RPMI7951 (cell line): Measurements from ENCODE around the gene GARIN3. TPM values are rescaled to one million over a fixed set of nuclear protein-coding genes. Genes with fewer than 3 reads are reported as not detected.
A peak's percentile ranks its signal among the peaks of the same experiment; 100 is the strongest.
"Not testable (repeated sequence)": the region's sequence is repeated elsewhere in the genome, so short reads cannot be mapped to it uniquely, and the experiment has no call there.

Source experiments
- DNase-seq: peaks from one replicate; pipeline ENCODE4 v3.0.0-alpha.2; 2012; ENCODE audit warnings: low read depth
- total RNA-seq: library from RNA; depleted of rRNA; stranded (reverse); fragments of >200 nt; shearing (Covaris generic); gene quantifications from 2 replicates; pipeline ENCODE4 v1.2.3, GENCODE V29; 2014

Gene GARIN3
- total RNA-seq, 1 experiment from 2014 or later = not detected

DNA sequence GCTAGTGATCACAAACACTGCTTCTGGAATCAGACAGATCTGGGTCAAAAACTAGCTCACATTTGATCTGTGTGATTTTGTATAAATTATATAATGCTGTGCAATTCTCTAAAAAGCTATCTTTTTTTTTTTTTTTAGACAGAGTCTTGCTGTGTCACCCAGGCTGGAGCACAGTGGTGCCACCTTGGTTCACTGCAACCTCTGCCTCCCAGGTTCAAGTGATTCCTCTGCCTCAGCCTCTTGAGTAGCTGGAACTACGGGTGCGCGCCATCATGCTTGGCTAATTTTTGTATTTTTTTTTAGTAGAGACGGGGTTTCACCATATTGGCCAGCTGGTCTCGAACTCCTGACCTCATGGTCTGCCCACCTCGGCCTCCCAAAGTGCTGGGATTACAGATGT is 19.1 kb upstream of the GARIN3 start:
- not testable (repeated sequence) for DNase-seq

DNA sequence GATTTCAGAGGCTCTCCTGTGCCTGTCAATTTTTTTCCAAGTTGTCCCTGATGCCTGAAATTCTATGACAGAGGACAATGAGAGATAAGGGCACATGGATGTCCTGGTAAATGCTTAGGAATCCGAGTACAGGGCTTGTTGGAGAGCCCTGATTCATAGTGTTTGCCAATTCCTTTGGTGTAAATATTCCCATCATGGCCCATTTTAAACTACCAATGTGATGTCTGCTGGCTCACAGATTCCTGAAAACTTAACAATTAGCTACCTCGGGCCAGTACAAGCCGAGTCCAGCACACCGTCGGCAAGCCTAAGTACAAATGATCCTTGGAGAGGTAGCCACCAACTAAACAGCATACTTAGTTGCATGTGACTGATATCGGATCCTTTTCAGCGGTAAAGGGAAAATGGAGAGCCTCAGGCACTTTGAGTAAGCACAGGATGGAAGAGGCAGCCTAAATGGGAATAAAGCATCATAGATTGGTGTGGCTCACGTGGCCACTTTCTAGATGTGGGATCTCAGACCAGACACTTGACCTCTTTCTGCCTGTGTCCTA is 18.1 kb upstream of the GARIN3 start:
- peak; percentile 6 for DNase-seq

DNA sequence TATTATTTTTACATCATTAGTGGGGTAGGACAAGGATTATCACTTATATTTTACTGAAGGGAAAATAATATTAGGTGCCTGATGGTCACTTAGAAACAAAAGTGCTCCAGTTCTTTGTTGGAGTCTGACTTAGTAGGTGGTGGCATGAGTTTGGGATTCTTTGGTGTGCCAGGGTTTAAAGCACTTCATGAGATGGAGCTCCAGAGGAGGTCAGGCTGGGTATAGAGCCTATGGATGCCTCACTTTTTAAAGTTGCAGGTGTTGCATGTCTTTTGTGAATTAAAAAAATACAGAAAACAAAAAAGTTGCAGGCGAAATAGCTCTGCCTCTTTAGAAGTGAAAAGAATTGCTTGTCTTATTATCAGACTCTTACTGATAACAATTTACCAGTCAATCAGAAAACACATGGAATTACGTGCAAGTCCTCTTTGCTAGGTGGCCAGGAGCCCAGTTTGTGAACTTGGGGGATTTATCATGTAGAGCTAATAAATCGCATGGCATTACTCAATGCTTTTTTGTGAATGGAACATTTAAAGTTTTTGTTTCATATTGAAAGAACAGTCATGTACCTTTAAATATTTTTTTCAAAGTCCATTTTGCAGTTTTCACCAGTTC is 16.2 kb upstream of the GARIN3 start:
- DNase-seq = no peak

DNA sequence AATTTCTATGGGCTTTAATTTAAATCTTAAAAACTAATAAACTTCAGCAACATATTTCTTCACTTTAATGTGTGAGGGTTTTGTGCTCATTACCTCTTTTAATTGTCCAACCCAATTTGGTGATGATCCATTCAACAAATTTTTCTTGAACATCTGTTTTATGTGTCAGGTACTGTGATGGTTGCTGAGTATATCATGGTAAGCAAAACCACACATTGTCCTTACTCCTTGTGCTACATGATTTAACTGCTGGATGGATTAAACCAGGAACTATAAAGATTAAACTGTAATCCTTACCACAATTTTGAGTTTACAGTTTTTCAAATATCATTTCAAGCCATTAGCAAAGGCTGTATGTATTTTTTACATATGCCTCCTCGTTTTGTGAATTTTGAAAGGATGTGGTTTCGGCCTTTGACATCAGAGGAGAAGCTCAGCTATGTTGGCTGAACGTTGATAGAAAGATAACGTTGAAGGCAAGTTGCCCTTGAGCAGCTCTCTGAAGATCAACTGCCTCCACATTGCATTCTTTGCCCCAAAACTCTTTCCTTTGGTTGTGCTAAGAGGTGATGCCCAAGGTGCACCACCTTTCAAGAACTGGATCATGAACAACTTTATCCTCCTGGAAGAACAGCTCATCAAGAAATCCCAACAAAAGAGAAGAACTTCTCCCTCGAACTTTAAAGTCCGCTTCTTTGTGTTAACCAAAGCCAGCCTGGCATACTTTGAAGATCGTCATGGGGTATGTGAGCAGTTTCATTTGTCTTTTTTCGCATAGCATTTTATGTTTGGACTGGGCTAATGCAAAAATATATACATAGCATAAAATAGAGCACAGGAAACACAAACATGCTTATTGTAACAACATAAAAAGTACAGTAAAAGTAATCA is 14.6 kb upstream of the GARIN3 start, which contains the start of gene ITK:
Gene ITK, plus strand, starts transcription at position 467 of the 891 bp plus-strand sequence. Its CDS starts 138 bp downstream, at position 605.
- DNase-seq = no peak

DNA sequence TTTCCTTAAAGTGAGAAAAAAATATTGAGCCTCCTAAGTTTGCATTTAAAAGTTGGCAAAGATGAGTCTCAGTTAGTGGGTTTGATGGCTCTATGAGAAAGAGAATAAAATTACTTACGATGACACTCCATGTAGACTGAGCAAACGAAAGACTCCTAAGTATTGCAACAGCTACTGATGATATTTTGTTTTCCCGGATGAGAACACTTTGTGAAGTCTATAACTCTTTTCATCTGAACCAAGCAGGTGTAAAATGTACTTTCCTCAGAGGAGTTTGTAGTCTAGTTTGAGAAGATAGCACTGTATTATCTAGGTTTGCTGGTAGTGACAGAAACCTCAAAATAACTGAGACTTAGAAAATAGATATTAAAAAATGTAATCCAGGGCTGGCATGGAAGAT is 12.9 kb upstream of the GARIN3 start:
- no peak for DNase-seq

DNA sequence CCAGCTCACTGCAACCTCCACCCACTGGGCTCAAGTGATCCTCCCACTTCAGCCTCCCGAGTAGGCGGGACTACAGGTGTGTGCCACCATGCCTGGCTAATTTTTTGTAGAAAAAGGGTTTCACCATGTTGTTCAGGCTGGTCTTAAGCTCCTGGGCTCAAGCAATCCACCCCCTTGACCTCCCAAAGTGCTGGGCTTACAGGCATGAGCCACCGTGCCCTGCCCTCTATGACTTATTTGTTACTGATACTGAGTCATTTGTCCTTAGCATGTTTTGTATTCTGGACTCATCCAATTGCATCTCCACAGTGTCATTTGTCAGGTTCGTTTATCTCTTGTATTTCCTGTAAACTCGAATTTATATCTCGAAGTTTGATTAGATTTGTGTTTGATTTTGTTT is 11.9 kb upstream of the GARIN3 start:
- DNase-seq = no peak

DNA sequence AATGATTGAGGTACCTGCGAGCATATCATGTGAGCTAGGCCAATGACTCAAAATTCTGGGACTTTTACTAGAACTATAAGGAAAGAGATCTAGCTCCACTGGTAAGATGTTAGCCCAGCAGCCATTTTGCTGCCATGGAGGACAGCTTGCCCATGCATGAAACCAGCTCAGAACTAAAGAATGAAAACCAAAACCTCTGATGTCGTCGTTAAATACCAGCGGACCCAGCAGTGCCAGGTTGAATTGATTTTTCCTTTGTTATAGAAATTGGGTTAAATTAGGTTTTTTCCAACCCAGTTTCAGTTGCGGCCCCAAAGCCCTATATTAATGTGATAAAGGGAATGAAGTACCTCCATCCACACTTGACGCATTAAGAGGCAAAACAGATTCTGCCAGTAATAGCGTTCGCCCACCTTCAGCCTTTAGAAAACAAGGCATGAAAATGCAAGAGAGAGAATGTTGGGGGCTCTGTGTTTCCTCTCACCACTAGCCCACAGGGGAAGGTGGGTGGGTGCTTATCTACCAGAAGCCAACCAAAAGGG is 9.1 kb upstream of the GARIN3 start:
- DNase-seq = no peak

DNA sequence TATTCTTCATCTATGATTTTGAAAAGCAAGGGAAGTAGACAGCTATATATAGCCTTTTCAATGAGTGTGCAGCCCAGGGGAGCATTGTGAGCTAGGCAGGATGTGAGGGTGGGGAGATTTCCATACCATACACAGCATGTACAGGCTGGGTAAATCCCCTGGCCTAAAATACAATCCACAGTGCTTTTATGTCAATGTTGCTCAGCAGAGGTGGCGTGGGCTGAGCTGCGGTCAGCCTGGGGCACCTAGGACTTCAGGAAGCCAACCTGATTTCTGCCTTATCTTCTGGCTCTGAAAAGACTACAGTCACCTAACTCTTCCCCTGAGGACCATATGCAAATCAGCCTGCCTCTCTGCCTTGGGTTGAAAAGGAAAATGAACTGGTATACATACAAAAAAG is 6.3 kb upstream of the GARIN3 start:
- no peak for DNase-seq

DNA sequence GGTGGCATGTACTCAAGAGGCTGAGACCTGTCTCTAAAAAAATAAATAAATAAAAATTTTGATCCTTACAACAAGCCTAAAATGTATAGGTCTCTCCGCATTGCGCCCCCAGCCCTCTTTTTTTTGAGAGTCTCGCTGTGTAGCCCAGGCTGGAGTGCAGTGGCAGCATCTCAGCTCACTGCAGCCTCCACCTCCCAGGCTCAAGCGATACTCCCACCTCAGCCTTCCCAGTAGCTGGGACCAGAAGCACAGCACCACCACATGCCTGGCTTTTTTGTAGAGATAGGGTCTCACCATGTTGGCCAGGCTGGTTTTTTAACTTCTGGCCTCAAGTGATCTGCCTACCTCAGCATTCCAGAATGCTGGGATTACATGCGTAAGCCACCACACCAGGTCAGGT is 2.2 kb upstream of the GARIN3 start:
- DNase-seq = no peak

DNA sequence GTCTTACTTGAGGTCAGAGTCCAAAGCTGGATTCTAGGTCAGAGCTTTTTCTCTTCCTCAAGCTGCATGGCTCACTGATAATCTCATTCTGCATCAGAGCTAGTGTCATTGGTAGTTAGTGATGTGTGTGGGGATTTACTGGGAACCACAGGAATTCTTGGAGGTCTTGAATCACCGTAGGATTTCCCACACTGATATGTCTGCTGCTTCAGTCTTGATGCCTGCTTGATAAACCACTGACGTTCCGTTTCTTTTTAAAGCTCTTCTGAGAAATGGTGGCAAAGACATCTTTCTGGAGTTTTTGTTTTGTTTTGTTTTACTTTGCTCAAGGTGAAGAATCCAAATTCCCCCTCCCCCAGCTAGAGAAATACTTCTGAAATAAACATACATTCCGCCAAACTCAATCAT is 1.2 kb upstream of the GARIN3 start:
- DNase-seq = peak; percentile 42

DNA sequence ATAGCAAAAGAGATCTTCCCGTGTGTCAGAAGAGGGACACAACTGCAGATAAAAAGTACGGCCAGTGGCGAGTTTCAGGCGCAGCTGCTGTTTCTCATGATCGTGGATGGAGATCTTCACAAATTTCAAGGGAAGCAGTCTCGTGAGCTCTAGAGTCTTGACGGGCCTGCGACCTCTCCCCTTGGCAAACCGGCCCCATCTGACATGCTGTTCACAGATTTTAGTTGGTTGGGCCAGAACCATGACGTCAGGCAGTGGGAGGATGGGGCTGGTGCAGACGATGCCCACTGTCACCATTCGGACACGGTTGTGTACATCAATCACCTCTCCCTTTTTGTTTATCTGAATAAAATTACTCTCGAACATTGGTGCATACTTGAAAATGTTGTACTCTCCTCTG is 396 bp downstream of the GARIN3 start:
- no peak for DNase-seq

DNA sequence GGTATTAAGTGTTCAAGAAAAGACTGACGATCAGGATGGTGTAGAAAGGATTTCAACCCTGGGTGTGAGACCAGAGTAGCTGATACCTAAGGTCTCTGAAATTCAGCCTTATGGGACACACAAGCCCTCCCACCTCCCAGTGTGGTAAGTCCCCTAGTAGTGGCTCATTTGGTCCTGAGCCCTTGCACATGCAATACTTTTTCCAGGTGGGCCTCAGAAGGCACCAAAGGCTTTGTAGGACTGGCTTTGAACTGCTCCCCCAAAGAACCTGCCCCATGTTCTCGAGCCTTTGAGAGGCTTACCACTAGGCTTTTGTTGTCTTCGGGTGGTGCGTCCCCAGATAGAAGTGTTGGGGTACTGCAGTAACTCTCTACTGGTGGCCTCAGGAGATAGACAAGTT is 803 bp downstream of the GARIN3 start:
- DNase-seq = no peak

DNA sequence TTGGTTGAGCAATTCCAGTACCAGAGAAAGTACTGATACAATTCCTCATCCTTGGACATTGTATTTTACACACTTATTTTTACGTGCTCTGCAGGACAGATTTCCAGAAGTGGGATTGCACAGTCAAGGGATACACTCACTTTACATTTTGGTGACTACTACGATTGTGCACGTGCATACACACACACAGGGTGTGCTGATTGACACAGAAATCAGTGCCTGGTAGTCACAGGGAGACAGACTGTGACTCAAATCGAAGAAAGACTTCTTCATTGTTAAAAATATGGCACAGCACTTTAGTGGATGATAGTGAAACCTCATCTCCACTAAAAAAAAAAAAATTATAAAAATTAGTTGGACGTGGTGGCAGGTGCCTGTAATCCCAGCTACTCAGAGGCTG is 1.5 kb downstream of the GARIN3 start:
- no peak for DNase-seq

DNA sequence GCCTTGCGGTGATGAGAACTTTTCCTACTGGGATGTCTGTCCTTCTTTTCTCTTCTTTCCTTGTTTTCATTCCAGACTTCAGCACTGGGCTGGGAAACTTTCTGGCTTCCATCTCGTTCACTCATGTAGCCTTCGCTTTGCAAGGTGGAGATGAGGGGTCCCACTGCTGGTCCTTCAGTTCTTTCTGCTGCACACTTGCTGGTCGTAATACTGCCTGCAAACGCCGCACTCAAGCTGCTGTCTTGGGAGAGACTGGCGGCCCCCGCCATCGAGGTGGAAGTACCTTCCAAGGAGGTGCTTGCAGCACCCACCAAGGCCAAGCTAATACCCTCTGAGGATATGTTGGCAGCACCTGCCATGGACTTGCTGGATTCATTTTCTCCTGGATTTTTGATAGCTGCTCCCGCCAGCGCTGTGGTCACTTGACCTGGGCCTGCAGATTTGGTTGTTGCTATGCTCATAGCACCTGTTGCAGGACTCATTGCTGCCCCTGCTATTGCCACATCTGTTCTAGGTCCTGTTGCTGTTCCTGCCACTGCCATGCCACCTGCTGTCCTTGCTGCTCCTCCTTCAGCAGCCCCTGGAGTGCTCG is 3.0 kb downstream of the GARIN3 start:
- no peak for DNase-seq

DNA sequence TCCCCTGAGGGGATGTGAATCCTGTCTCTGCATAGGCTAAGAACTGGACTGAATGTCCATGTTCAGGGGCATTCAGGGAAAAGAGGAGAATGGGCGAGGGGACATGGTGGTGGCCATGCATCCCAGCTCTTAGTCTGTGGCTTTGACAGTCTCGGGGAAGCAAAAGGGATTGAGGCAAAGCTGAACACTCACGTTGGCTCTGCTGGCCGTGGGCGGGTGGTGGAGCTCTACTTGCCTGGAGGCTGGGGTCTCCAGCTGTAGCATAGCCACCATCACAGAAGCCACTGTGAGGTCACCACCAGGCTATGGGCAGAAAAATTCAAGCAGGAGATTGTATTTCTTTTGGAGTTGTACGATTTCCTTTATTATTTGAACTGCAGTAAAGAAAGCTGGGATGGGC is 4.1 kb downstream of the GARIN3 start:
- DNase-seq = no peak

DNA sequence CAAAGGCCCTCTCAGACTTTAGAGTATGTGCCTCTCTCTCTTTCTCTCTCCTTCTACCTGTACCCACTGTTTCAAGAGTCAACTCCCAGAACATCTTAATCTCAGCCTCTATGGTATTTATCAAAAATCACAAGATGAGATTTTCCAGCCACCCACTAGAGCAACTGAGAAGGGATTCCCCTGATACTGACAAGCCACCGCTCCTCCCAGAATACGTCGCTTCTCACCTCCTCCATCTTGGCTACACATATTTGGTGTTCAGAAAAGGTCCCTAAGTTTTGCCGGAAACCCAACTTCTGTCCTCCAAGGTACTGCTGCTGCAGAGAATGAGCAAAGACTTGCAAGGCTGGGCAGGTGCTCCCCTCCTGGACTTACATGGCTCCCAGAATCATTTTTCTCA is 6.1 kb downstream of the GARIN3 start:
- DNase-seq = no peak

DNA sequence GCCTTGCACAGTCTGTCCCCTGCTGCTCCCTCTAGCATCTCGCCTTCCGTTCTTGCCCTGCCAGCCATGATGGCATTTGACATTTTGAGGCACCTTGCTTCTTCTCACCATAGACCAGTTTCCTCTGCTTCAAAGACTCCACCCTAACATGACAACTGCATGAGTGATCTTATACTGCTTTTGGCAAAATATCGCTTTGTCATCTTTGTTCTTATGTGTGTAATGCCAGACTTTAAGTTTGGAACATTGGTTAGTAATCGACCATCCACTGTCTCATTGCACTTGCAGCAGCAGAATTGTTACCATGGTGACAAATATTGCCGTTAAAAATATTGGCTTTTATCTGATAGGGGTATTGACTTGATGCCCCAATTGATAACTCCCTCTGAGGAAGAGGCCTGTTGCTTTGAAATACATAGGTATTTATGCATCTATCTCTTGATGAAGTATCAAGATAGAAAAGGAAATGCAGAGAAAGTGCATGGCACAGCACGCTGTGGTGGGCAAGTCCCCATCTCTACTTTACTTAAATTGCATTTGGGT is 6.8 kb downstream of the GARIN3 start:
- no peak for DNase-seq

DNA sequence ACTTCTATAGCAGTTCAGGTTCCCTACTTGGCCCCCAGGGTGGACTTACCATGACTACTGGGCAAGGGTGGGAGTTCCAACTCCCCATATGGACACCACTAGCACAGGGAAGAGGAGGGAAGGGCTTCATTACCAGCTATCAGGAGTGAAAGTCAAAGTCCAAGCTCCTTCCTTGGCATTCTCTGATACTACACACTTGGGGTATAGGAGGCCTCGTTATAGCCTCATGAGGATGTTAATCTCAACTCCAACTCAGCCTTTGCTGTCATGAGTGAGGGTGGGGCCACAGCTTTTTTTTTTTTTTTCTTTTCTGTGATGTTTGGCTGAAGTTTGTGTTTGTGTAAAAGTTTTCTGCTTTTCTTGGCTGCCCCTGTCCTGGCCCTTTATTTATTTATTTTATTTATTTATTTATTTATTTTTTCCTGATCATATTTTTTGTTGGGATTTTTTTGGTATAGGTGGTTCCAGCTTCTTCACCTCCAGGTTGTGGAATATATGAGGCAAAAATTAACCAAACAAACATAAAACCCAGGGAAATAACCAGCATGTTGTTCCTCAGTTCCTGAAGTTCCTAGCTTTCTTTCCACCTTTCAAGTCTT is 8.7 kb downstream of the GARIN3 start:
- no peak for DNase-seq

DNA sequence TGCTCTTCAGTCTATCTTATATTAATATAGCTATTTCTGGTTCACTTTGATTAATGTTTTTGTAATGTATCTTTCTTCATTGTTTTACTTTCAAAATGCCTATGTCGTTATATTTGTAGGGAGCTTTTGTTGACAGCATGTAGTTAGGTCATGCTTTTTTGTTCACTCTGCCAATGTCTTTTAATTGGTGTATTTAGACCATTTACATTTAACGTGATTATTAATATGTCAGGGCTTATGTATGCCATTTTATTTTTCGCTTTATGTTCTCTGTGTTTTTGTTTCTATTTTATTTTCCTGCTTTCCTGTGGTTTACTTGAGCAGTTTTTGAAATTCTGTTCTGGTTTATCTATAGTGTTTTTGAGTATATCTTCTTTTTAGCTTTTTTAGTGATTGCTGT is 10.8 kb downstream of the GARIN3 start:
- DNase-seq = no peak

DNA sequence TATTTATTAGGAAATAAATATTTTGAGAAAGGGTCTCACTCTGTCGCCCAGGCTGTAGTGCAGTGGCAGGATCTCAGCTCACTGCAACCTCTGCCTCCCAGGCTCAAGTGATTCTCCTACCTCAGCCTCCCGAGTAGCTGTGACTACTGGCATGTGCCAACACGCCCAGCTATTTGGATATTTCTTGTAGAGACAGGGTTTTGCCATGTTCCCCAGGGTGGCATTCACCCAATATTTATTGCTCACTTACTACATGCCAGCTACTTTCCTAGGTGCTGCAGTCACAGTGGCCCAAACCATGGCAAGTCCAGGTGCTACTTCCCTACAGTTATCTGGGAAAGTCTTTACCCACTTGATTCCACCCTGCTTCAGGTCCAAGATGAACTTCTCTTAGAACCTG is 15.1 kb downstream of the GARIN3 start:
- no peak for DNase-seq

DNA sequence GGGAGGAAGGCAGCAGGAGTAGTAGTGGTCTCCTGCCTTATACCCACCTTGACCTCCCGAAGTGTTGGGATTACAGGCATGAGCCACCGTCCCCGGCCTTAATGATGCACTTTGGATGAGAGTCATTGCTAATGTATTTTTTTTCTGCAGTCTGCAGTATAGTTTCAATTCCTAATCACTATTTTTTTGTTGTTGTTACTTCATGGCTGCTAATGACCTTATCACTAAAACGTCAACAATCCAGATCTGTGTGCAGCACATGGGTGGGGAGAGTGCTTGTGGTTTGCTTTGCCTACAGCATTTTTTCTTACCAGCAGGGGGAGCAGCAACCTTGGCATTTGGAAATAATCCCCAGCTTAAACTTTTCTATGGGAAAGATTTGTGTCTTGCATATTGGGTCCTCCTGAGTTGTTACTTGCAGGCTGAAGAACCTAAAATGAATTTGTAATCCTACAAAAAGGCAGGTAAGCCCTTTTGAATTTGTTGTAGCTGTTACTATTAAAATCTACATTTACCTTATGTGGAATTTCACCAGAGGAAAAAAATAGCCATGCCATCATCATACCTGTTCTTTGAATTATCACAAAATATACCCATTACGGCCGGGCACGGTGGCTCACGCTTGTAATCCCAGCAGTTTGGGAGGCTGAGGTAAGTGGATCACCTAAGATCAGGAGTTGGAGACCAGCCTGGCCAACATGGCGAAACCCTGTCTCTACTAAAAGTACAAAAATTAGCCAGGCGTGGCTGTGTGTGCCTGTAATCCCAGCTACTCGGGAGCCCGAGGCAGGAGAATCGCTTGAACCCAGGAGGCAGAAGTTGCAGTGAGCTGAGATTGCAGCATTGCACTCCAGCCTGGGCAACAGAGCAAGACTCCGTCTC is 17.1 kb downstream of the GARIN3 start:
- peak; percentile 56 for DNase-seq
